GM12878 (cell line): ENCODE data around the gene AMT. TPM values are rescaled to one million over a fixed set of nuclear protein-coding genes. Genes with fewer than 3 reads are reported as not detected.
A peak's percentile ranks its signal among the peaks of the same experiment; 100 is the strongest.

Experiments used
- ATAC-seq: fragments of 200-7000 bp; cut with Tn5 transposase; 3 replicates; pipeline ENCODE4 v1.9.1; 2020; ENCODE audit warnings: mild to moderate bottlenecking, moderate library complexity
- BruUV-seq: library from RNA; stranded (reverse); fragments of 400-500 nt; replicated peaks from 2 replicates; lab custom pipeline; 2021; lab: Mats Ljungman, UMichigan
- CTCF ChIA-PET: fragments of 300-600 bp; sonication (Branson Sonifier 250); formaldehyde crosslinking; extraction: SDS; loops from one replicate; lab custom pipeline; 2021; ENCODE audit warnings: inconsistent platforms; lab: Yijun Ruan, JAX
- POLR2A ChIA-PET: fragments of 350-600 bp; formaldehyde crosslinking; extraction: SDS; loops from one replicate; lab custom pipeline; 2021; ENCODE audit warnings: inconsistent platforms; lab: Charles Lee
- RAD21 ChIA-PET: fragments of 300-600 bp; sonication (Branson Sonifier 250); formaldehyde crosslinking; loops from one replicate; lab custom pipeline; 2023; ENCODE audit warnings: antibody characterized with exemption; ENCODE audit not compliant: unreplicated experiment; lab: Charles Lee
- SMC1A ChIA-PET: fragments of 300-600 bp; sonication (Branson Sonifier 250); formaldehyde crosslinking; loops from one replicate; lab custom pipeline; 2023; ENCODE audit not compliant: unreplicated experiment, uncharacterized antibody; lab: Charles Lee
- DNase-seq: peaks from one replicate; pipeline ENCODE4 v3.0.0-alpha.2; 2011; ENCODE audit warnings: low read depth, low spot score
- FAIRE-seq: peaks from 3 replicates; lab custom pipeline; 2011; peaks lifted over from hg19 to GRCh38; lab: Jason Lieb, UNC
- H2AFZ ChIP-seq: 2 replicates; pipeline ENCODE4 v1.6.0; 2011; ENCODE audit warnings: low read depth, low read length, control low read depth; ENCODE audit not compliant: control insufficient read depth
- H3K27ac ChIP-seq: 2 replicates; pipeline ENCODE4 v1.5.1; 2011; ENCODE audit warnings: control low read depth; ENCODE audit not compliant: control insufficient read depth, insufficient read depth
- H3K27me3 ChIP-seq, 2 experiments: replicated peaks in 1 of 2; 2 replicates each; pipeline versions ENCODE4 v1.6.0 to v1.6.1; 2011; ENCODE audit warnings: low read length in 1 of 2; ENCODE audit not compliant: control insufficient read depth in 2 of 2, insufficient read depth in 2 of 2
- H3K36me3 ChIP-seq, 2 experiments: 2 replicates each; pipeline ENCODE4 v1.5.1; 2011; ENCODE audit warnings: low read length in 1 of 2; ENCODE audit not compliant: control insufficient read depth in 2 of 2, insufficient read depth in 2 of 2
- H3K4me1 ChIP-seq: 2 replicates; pipeline ENCODE4 v1.6.1; 2011; ENCODE audit warnings: mild to moderate bottlenecking, low read length, moderate library complexity, mixed read lengths; ENCODE audit not compliant: control insufficient read depth, insufficient read depth
- H3K4me2 ChIP-seq: 2 replicates; pipeline ENCODE4 v1.6.0; 2011; ENCODE audit warnings: control low read depth; ENCODE audit not compliant: control insufficient read depth, insufficient read depth
- H3K4me3 ChIP-seq: fragments of 200-600 bp; sonication (generic); 2 replicates; pipeline ENCODE4 v1.5.1; 2016
- H3K79me2 ChIP-seq: 2 replicates; pipeline ENCODE4 v1.6.0; 2011; ENCODE audit warnings: low read length; ENCODE audit not compliant: control insufficient read depth, insufficient read depth
- H3K9ac ChIP-seq: 2 replicates; pipeline ENCODE4 v1.8.0; 2011; ENCODE audit warnings: low read length, control low read depth, mixed read lengths; ENCODE audit not compliant: control insufficient read depth, insufficient read depth
- H3K9me3 ChIP-seq: replicated peaks from 3 replicates; pipeline ENCODE4 v1.5.1; 2011; ENCODE audit warnings: mild to moderate bottlenecking, low read length; ENCODE audit not compliant: control insufficient read depth, insufficient read depth
- H4K20me1 ChIP-seq: 2 replicates; pipeline ENCODE4 v1.6.0; 2011; ENCODE audit not compliant: control insufficient read depth, insufficient read depth
- POLR2A ChIP-seq: IDR thresholded peaks from 2 replicates; pipeline ENCODE4 v1.6.1; 2011; ENCODE audit warnings: low read depth, mild to moderate bottlenecking, low read length
- SMARCA5 ChIP-seq: fragments of 450-650 bp; IDR thresholded peaks from 2 replicates; pipeline ENCODE4 v1.6.1; 2017; ENCODE audit warnings: mild to moderate bottlenecking
- STAT3 ChIP-seq: IDR thresholded peaks from 2 replicates; pipeline ENCODE4 v1.6.1; 2011; ENCODE audit warnings: low read depth, low read length, improper control_type of control experiment
- WGBS: methylation state at CpG from one replicate; pipeline ENCODE4 v1.1.6; 2016; ENCODE audit warnings: low lambda C conversion rate; ENCODE audit not compliant: insufficient replicate concordance, insufficient coverage; ENCODE audit errors: missing lambda C conversion rate; 5-methylcytosine and 5-hydroxymethylcytosine counted together
- in situ Hi-C: fragments of 300-500 bp; cut with MboI; formaldehyde crosslinking; loops from 9 replicates; pipeline ENCODE4 v1.14.3; 2018; ENCODE audit warnings: mixed read lengths
- intact Hi-C: fragments of 100-400 bp; cut with micrococcal nuclease; formaldehyde crosslinking; loops from one replicate; pipeline ENCODE4 v1.14.2; 2022; ENCODE audit not compliant: unreplicated experiment
- polyA plus RNA-seq, 11 experiments: library from polyadenylated mRNA; depleted of rRNA in 4 of 11; unstranded in 6 of 11; stranded (reverse) in 5 of 11; fragments of >200 nt; fragmentation: Nextera tagmentation in 4 of 11; fragmentation: Illumina TruSeq in 1 of 11; extraction: Ambion mirVana in 4 of 11; extraction: Trizol in 1 of 11; gene quantifications; 1 replicate in 1 of 11; 2 replicates in 10 of 11; pipeline versions ENCODE4 v1.2.1 to v1.2.3, GENCODE V29; 2011 to 2016; ENCODE audit warnings: inconsistent platforms in 2 of 11, missing spikeins in 2 of 11, low read depth in 1 of 11
- total RNA-seq, 4 experiments: library from RNA; depleted of rRNA in 3 of 4; stranded (reverse); fragments of >200 nt in 3 of 4; fragmentation: Illumina TruSeq in 1 of 4; extraction: Trizol in 1 of 4; gene quantifications; 2 replicates each; pipeline versions ENCODE4 v1.2.1 to v1.2.3, GENCODE V29; 2013 to 2021
- TF ChIP-seq, protein P1 (sequence below): fragments of 450-650 bp; IDR thresholded peaks from 2 replicates; pipeline ENCODE4 v1.6.1; 2016; ENCODE audit warnings: mild to moderate bottlenecking

Gene AMT
- total and polyA plus RNA-seq, 10 of the 15 experiments (the other 5 are each of a cell fraction or from before 2014, with no cell fraction given), result 0.45 to 7.2 (median 2.6) TPM

GRCh38 chr3:49417516-49418120, 4.7 kb downstream of the AMT start (continued):
- TF ChIP-seq, protein P1, sequence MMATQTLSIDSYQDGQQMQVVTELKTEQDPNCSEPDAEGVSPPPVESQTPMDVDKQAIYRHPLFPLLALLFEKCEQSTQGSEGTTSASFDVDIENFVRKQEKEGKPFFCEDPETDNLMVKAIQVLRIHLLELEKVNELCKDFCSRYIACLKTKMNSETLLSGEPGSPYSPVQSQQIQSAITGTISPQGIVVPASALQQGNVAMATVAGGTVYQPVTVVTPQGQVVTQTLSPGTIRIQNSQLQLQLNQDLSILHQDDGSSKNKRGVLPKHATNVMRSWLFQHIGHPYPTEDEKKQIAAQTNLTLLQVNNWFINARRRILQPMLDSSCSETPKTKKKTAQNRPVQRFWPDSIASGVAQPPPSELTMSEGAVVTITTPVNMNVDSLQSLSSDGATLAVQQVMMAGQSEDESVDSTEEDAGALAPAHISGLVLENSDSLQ, result no peak
- TF ChIP-seq POLR2A, result no peak
- no peak for TF ChIP-seq STAT3
- TF ChIP-seq, all 136 proteins: peak for 0

- Histone ChIP-seq H3K4me3 (no peak overlapping the region), H2AFZ (no peak overlapping the region), H3K27me3 (no peaks in the 10 kb centered on the region), H4K20me1 (no peaks in the 10 kb centered on the region), H3K36me3 (peaks cover 2 to 11% of the 10 kb centered on the region in 2 experiments; a peak in 3 of 4 replicates), H3K9me3 (no peaks in the 10 kb centered on the region), H3K9ac (no peak overlapping the region), H3K4me1 (peaks cover 41% of the 10 kb centered on the region), H3K27ac (peak overlapping the region; percentile 78), H3K79me2 (peaks cover 24% of the 10 kb centered on the region), H3K4me2 (peak overlapping the region; percentile 70)
- DNase-seq, result no peak
- intact Hi-C loops, result loop anchor here (1.0 to 10.0 kb wide), 2 partner anchors 32 to 322 kb away; partner anchors contain the start of gene QRICH1
- 100% methylated on average over 2 of the region's 2 CpGs for WGBS
- ChIA-PET RAD21 (interaction anchor here (0.9 to 3.3 kb wide), 7 partner anchors 12 to 77 kb away, joined by 3 to 35 read pairs (median 16); partner anchors contain the start of genes NICN1 and USP4), POLR2A (interaction anchor here (0.5 to 6.6 kb wide), 10 partner anchors 12 to 386 kb away, joined by 3 to 36 read pairs (median 6); partner anchors contain the start of genes NICN1 and USP4), CTCF (interaction anchor here (1.1 to 4.1 kb wide), 8 partner anchors 9 to 254 kb away, joined by 3 to 48 read pairs (median 6); partner anchors contain the start of genes NICN1 and USP4), SMC1A (interaction anchor here (0.8 to 5.2 kb wide), 7 partner anchors 9 to 77 kb away, joined by 3 to 37 read pairs (median 4); partner anchors contain the start of gene USP4)
- no peak for ATAC-seq
- no peak for TF ChIP-seq SMARCA5
- no peak for FAIRE-seq
- in situ Hi-C loops, result no loop called here
- BruUV-seq, result no TSS peak
These were observed 5.4 kb downstream of the AMT start for GRCh38 chr3:49416867-49417266.
